ENCODE measurements around the gene IER2.

Gene IER2, protein sequence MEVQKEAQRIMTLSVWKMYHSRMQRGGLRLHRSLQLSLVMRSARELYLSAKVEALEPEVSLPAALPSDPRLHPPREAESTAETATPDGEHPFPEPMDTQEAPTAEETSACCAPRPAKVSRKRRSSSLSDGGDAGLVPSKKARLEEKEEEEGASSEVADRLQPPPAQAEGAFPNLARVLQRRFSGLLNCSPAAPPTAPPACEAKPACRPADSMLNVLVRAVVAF

DNA sequence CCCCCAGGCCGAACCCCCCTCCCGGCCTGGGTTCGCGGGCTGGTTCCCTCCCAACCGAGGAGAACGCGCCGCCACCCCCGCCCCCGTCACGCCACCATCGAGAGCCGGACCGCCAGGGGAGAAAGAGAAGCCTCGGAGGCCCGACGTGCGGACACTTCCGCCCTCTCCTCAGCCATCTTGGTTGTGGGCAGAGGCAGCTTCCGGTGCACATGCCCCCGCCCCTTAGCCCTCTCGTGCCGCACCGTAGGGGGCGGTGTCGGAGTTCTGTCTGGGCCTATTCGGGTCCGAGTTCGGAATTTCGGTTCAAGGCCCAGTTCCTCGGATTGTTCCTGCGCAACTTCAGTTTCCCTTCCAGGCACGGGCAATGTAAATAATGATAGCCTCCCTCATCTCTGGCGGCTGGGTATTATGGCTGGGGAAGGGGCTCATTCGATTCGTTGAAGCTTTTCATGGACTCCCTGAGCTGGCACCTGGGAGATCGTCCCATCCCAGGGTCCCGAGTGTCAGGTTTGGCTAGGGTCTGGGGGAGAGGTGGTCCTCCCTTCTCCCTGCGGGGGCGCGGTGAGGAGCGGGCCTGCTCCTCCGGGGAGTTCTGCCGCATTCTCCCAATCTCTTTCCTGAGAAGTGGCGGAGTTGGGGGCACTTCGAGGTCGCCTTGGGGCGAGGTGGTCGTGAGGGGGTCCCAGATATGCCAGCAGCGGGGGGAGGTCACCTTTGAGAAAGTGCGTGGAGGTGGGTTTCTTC, at the start of gene IER2, which contains the start of gene STX10:
Gene IER2, plus strand, starts transcription at position 225 of the 744 bp plus-strand sequence. CDS start 2,776 bp downstream, outside the sequence.
Gene STX10, minus strand, starts transcription at position 189 of the 744 bp plus-strand sequence. CDS start 202 bp downstream, outside the sequence.
- DNase-seq = peak; percentile 91

DNA sequence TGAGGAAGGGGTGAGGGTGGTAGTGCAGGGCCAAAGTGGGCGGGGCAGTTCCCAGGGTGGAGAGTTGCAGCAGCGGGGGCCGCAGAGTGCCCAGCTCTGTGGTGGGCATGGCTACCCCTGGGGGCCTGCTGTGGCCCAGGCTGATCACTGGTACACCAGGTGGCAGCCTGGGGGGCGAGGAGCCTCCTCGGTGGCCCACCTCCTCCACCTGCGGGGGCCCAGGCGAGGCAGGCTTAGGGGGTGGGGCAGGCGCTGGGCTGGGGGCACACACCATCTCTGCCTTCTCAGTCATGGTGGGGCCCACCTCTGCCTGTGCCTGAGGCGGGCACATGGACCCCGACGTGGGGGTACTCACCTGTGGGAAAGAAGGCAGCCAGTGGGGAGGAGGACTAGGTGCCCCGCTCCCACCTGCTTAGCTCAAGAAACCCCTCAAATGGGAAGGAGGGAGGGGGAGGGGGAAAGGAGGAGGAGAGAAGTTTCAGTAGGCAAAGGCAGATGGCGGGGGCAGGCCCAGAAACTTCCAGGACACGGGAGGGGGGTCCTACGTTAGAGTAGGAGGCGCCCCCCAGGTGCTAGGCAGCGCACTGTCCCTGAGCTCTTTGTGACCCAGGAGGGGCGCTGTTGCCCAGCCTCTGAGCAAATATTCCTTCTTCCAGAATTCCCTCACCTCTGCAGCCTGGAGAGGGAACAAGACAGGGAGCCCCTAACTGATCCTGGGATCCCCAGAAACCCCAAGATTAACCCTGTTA, 49.2 kb upstream of the IER2 start:
- DNase-seq = no peak

DNA sequence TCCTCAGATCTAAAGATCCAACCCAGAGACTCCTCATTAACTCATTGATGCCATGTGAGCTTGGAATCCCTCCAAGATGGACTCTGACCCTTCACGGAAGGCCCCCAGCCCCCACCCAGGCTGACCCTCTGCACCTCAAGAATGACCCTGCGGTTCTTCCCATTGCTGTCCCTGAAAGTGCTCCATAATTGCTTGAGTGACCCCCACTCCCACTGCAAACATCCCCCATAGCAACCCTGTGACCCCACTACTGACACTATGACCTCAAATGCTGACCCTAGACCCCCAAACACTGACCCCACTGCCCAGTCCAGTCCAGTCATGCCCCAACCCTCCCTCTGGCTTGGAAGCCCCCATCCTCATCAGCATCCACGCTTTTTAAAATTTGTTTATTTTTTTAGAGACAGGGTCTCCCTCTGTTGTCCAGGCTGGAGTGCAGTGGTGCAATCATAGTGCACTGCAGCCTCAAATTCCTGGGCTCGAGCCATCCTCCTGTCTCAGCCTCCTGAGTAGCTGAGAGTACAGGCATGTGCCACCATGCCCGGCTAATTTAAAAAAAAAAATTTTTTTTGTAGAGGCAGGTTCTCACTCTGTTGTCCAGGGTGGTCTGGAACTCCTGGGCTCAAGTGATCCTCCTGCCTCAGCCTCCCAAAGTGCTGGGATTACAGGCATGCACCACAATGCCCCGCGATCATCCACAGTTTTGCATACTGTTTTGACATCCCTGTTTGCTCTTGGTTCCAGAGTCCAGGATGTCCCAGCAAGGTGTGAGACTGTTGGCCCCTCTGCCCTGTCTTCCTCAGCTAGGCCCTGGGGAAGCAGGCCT, 48.4 kb upstream of the IER2 start:
- DNase-seq = no peak

DNA sequence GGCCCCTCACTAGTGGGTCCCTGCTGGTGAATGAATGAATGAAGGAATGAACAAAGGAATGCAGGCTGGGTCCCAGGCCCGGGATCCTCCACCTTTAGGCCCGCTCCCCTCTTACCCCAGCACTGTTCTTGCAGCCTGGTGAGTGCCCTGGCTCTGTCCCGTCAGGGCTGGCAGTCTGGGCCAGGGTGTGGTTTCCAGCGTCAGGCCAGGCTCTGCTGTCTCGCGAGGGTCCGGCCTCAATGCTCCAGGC, 47.9 kb upstream of the IER2 start:
- DNase-seq = no peak

DNA sequence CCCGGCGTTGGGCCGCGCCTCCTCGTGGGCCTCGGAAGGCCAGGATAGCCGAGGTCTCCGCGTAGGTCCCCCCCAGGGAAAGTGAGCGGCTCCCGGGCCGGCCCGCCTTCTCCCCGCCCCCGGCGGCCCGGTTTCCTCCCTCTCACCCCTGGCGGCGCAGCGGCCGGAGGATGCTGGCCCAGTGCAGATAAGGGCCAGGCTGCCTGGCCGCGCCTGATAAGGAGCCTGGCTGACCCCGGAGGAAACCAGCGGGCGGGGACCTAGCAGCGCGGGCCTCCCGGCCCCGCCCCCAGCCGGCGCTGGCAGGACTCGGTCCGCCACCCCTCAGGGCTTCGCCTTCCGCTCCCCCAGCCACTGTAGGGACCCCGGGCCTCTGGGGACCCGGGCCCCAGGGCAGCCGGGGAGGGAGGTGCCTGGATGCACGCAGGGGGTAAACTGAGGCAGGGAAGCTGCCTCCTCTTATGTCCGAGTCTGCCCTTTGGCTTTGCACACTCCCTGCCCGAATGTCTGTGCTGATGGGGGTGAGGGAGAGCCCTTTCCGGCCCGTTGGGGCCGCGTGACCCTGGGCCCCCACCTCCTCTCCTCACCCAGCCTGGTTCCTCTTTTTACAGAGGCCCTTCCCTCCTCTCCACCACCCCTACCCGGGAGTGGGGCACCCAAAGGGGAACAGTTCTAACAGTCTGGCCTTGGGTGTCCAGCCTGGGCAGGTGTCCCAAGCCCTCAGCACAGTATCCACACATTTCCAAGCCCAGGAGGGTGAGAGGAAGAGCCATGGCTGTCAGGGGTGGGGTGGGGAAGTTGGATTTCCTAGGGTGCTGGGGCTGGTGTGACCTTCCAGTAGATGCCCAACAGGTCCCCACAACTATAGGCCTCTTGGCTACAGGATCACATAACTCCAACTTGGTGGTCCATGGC, 47.3 kb upstream of the IER2 start, which contains the start of gene LYL1:
Gene LYL1, minus strand, starts transcription at position 193 of the 915 bp plus-strand sequence. CDS start 1,687 bp downstream, outside the sequence.
- DNase-seq = no peak

DNA sequence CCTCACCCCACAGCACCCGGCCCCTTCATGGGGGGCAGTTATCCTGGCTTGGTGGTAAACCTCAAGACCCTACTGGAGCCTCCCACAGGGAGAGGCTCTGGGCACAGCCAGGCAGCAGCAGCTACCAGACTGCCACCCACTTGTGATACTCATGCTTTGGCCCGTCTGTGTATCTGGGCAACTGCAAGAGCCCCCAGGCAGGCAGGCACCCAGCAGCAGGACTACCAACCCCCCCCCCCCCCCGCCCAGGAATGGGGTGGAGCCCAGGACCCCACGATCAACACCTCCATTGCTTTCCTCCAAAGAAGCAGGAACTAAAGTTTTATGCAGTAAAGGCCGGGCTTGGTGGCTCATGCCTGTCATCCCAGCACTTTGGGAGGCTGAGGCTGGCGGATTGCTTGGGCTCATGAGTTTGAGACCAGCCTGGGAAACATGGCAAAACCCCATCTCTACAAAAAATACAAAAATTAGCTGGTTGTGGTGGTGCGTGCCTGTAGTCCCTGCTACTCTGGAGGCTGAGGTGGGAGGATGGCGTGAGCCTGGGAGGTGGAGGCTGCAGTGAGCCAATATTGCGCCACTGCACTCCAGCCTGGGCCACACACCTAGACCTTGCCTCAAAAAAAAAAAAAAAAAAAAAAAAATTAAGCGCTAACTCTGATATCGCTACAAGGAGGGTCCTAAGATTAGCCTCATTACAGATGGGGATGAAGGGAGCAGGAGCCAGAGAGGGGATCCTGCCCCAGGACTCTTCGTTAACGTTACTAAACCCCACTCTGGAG, 46.4 kb upstream of the IER2 start:
- DNase-seq = no peak

DNA sequence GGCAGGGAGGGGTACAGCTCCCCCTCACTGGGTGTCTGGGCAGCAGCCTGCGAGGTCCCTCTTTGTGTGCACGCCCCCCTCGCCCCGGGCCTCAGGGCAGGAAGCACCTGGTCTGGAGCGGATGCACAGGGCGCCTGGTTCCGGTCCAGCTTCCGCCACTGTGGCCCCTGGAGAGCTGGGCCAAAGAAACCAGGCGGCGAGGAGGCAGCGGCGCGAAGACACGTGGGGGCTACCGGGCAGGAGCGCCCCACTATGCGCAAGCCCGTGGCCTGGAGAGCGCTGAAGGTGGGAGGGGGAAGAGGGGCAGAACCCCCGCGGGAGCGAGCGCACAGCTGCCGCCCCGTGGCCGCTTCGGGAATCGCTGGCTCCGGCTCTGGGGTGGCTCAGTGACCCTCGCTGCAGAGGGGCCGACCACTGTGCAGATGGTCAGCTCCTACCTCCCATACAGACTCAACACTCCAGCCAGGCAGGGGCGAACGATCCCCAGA, 45.8 kb upstream of the IER2 start:
- no peak for DNase-seq

DNA sequence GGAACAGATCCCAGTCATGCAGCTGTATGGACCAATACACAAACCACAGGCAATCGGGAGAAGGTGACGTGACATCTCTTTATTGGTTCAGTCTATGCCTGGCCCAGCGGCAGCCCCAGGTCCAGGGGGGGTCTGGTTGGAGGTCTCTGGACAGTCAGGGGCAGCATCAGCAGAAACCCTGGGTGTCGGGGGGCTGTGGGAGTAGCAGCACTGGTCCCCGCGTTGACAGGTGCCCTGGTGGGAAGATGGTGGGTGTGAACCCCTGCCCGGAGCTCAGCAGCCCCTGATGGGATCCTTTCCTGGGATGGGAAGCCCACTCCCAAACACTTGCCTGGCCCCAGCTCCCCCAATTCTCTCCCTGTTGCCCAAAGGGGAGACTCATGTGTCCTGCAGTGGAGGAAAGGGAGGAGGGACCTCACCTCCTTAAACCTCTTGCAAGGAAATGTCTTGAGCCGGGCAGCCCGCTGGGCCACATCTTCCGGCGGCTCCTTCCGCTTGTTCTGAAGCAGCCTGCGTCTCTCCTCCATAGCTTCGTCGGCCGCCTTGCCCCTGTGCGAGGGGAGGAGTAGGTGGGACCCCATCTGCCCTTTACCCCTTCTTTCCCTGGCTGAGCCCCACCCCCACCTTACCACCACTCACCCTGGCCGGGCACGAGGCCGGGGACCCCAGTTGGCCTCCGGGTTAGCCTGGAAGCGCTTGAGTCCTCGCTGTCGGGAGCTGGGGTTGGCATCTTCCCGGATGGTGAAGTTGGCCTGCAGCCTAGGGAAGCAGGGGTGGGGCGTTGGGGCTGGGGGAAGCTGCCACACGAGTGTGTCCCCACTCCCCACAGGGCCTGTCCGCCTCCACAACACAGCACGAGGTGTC, 45.1 kb upstream of the IER2 start:
- DNase-seq = no peak

DNA sequence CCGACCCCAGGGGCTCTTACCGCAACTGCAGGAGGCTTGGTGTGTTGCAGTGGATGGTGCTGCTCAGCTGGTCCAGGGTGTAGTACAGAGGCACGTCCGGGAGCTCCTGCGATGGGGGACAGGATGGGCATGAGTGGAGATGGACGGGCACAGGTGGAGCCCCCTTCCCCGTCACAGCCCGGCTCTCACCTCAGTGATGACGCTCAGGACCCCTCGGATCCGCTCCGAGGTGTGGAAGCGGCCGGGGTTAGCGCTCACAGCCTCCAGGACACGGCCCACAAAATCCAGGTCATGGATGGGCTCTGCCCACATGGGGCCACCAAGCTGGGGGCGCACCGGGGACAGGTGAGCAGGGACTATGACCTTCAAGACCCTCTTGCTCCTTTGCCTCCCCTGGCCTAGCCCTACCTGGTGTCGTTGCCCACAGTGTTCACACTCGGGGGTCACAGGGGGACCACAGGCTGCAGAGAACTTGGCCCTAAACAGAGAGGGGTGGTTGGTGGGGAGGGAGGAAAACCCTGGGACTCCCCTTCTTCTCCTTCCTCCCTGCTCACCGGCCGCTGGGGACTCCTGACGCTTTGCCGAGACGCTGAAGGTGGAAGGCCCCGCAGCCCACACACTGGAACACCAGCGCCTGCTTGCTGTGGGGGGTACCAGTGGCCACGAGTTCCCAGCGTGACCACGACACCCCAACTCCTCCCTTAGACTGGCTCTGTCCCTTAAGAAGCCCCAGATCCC, 40.7 kb upstream of the IER2 start:
- no peak for DNase-seq

DNA sequence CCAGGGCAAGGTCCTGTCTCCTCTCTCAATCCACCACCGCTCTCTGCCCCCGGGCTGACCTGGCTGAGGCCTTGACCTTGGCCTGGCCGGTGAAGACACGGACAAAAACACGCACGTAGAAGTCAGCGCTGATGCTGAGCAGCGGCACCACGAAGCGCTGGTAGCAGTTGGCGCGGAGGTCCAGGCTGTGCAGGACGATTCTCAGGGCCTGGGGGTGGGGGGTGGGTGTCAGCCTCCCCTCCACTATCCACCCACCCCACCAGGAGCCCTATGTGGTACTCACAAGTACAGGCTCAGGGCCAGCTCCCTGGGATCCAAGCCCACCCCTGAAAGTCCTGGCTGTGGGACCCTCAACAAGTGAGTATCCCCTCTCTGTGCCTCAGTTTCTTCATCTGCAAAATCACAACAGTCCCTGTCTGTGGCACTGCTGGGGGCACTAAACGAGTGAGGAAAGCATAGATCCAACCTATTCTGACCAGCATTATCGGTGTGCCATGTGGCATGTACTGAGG, 40.1 kb upstream of the IER2 start:
- DNase-seq = no peak

DNA sequence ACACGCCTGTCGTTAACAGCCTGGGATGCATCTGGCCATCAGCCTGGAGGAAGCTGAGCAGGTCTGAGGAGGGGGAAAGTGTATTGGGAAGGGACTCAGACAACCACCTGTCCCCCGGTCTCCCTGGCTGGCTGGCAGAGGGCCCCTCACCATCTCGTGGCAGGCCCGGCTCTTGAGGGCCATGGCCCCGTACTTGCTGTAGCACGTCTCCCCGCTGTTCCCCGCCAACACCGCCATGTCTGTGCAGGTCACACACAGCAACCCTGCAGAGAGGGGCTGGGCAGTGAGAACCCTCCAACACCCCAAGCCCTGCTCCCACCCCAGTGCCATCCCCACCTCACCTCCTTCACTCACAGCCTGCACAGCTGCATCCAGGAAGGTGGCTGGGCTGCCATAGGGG, 37.7 kb upstream of the IER2 start:
- DNase-seq = no peak

DNA sequence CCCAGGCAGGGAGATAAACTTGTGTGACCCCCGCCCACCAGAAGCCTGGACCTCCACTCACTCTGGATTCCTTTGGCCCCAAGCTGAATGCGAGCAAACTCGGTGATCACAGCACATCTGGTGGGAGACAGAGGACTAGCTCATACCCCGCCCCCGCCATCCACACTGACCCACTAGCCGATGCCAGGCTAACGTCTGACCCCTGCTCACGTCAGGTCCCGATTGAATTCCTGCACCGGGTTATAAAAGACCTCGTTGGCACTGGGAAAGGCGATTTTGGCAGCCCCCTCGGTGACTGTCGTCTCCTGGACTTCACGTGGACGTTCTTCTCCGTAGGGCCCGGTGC, 34.3 kb upstream of the IER2 start:
- no peak for DNase-seq

DNA sequence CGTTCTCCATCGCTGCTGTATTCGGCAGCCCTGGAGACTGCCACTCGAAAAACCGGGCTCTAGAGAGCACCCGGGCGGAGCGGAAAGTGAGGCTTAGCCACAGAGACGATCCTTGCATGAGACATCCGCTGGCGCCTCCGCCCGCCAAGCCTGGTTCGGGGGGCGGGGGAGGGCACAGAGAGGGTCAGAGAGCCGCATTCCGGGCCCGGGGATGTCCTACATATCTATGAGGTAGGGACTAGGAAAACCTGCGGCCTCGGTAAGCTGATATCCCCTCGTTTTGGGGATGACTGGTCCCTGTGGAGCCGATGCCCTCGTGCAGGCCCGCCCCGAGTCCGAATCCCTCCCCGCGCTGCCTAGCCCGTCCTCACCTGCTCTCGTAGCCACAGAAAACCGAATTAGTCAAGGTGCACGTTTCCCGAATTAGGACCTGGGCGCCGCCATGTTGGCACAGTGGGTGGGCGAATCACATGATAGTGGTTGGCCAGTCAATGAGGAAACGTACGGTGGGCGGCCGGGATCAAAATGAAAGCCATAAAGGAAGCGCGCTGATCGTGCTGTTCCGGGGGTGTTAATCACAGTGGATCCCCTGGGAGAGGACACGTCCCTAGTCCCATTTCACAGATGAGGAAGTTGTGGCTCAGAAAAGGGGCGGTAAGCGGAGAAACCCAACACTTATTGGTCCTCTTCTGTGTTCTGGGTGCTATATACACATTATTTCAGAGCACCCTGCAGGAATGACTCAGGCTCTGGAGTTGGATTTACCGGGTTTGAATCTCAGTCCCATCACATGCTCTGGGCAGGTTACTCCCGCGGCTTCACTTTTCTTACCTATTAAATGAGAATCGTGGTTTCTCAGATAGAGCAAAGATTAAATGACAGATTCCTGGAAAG, 33.7 kb upstream of the IER2 start, which contains the start of gene TRMT1:
Gene TRMT1, minus strand, starts transcription at position 459 of the 894 bp plus-strand sequence. Its CDS starts 341 bp downstream, at position 118.
- DNase-seq = peak; percentile 85

DNA sequence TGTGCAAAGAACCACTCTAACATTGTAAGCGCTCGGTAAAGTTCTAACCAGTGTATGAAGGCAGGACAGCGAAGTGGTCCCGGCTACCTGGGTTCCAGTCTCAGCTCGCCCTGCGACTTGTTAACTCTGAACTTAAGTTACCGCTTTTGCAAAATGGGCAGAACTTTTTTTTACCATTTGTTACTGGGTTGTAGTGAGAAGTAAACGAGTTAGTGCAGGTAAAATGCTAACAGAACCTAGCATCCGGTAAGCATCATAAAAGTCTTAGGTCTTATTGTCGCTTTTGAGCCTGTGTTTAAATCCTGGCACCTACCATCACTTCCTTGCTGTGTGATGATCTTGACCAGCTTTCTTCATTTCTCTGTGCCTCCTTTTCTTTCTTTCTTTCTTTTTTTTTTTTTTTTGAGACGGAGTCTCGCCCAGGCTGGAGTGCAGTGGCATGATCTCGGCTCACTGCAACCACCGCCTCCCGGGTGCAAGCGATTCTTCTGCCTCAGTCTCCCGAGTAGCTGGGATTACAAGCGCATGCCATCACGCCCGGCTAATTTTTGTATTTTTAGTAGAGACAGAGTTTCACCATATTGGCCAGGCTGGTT, 32.9 kb upstream of the IER2 start:
- no peak for DNase-seq

DNA sequence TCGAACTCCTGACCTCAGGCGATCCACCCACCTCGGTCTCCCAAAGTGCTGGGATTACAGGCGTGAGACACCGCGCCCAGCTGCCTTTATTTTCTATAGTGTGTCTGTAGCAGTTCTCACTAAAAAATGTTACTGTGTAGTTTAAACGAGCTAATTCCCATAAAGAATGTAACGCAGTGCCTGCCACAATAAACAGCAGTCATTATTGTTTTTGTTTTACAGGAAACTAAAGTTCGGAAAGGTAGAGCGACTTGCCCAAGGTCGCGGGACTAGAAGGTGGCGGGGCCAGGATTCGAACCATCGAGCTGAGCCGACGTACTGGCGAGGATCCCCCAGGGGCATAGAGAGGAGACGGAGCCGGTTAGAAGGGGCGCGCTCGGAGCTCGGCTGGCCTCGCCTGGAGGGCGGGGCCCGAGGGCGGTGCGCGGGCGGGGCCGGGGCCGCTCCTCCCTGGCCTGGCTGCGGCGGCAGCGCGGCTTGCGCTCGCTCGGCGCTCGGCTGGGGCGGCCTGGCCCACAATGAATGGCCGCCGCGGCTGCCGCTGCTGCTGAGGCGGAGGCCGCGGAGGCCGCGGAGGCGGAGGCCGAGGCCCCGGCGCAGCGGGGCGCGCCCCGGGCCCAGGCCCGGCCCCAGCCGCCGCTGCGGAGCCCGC, 32.3 kb upstream of the IER2 start, which contains the start of gene NACC1:
Gene NACC1, plus strand, starts transcription at position 493 of the 652 bp plus-strand sequence. CDS start 16,944 bp downstream, outside the sequence.
- peak; percentile 89 for DNase-seq

DNA sequence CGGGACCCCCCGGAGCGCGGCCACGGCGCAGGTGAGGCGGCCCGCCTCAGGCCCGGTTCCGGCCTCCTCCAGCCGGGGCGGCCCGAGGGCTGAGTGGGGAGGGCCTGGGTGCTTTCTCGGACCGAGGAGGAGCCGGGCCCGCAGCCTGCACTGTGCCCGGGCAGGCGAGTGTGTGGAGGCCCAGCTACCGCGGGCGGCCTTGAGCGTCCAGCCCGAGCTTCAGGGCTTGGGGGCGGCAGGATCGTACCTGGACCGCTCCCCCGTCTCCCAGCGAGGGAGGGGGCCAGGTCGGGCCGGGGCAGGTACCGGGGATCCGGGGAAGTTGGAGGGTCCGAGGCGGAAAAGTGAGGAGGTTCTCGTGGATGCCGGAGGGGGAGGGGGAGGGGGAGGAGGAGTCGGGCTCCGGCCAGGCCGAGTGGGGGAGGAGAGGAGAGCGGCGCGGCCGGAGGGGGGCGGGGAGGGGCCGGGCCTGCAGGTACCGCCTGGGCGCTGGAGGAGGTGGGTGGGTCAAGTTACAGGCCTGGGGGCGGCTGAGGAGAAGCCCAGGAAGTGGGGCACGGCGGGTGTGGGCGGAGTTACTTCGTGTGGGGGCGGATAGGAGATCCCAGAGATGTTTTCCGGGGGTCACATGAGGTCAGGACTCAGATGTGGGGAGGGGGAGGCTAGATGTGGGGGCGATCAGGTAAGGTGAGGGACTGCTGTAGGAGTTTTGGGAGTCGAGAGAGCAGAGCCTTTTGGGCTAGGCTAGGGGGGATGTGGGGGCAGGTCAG, 31.6 kb upstream of the IER2 start:
- DNase-seq = no peak
